Suprapubic skin (tissue), 4 donors: ENCODE data around the gene FSD1L. TPM values are rescaled to one million over a fixed set of nuclear protein-coding genes. Genes with fewer than 3 reads are reported as not detected.

Source experiments
- DNase-seq, 2 donors: peaks; one replicate each; pipeline ENCODE4 v3.0.0-alpha.2; 2019; ENCODE audit warnings: low spot score in 2 of 2
- H3K27ac ChIP-seq: fragments of 200-600 bp; sonication (generic); one replicate; pipeline ENCODE4 v1.5.1; 2019
- H3K27me3 ChIP-seq: fragments of 200-600 bp; sonication (generic); one replicate; pipeline ENCODE4 v1.5.1; 2019
- H3K36me3 ChIP-seq: fragments of 200-600 bp; sonication (generic); one replicate; pipeline ENCODE4 v1.5.1; 2019
- H3K4me1 ChIP-seq: fragments of 200-600 bp; sonication (generic); one replicate; pipeline ENCODE4 v1.5.1; 2019
- H3K4me3 ChIP-seq: fragments of 200-600 bp; sonication (generic); one replicate; pipeline ENCODE4 v1.5.1; 2019; ENCODE audit warnings: mild to moderate bottlenecking
- H3K9me3 ChIP-seq: fragments of 200-600 bp; sonication (generic); one replicate; pipeline ENCODE4 v1.5.1; 2019
- CTCF ChIP-seq, 2 donors: fragments of 200-600 bp in 1 of 2; fragments of 450-650 bp in 1 of 2; sonication (generic) in 1 of 2; IDR thresholded peaks; one replicate each; pipeline ENCODE4 v1.5.1; 2016 to 2019; ENCODE audit warnings: antibody characterized with exemption in 2 of 2, mild to moderate bottlenecking in 1 of 2, moderate library complexity in 1 of 2
- EP300 ChIP-seq: sonication (generic); formaldehyde crosslinking; IDR thresholded peaks from one replicate; pipeline ENCODE4 v1.6.1; 2017; ENCODE audit warnings: antibody characterized with exemption
- POLR2A ChIP-seq, 2 donors: fragments of 450-650 bp; IDR thresholded peaks; one replicate each; pipeline ENCODE4 v1.6.1; 2017; ENCODE audit warnings: antibody characterized with exemption in 2 of 2, mild to moderate bottlenecking in 2 of 2, moderate library complexity in 2 of 2
- POLR2AphosphoS5 ChIP-seq, 3 donors: sonication (generic); formaldehyde crosslinking; IDR thresholded peaks; one replicate each; pipeline ENCODE4 v1.6.1; 2017; ENCODE audit warnings: antibody characterized with exemption in 3 of 3
- WGBS: methylation state at CpG from one replicate; pipeline ENCODE4 v1.1.5; 2018; 5-methylcytosine and 5-hydroxymethylcytosine counted together
- total RNA-seq, 4 donors: library from RNA; depleted of rRNA; stranded (reverse); fragments of >200 nt; gene quantifications; one replicate each; pipeline ENCODE4 v1.1.0, GENCODE V29; 2016

The FSD1L gene
- total RNA-seq, 4 donors from 2014 or later = 0.86 to 2.1 (median 1.6) TPM

GRCh38 chr9:105531530-105531929, 83.7 kb downstream of the FSD1L start:
- no peak overlapping the region for H3K4me3 ChIP-seq
- whole genome bisulfite sequencing = 83% methylated on average over 3 of the region's 3 CpGs

GRCh38 chr9:105535920-105536668, 88.3 kb downstream of the FSD1L start:
- no peak overlapping the region for H3K4me3 ChIP-seq
- 96% methylated on average over 3 of the region's 3 CpGs for WGBS
- DNase-seq = no peak

More at GRCh38 chr9:105531530-105531929, 83.7 kb downstream of the FSD1L start:
- DNase-seq = no peak
- no peaks in the 10 kb centered on the region for H3K27me3 ChIP-seq
- no peaks in the 10 kb centered on the region for H3K4me1 ChIP-seq
- peaks cover 3% of the 10 kb centered on the region for H3K36me3 ChIP-seq
- no peak overlapping the region for H3K27ac ChIP-seq
- no peaks in the 10 kb centered on the region for H3K9me3 ChIP-seq
- TF ChIP-seq CTCF (IDR thresholded peaks at IDR 0.05) (no peak), POLR2A (IDR thresholded peaks at IDR 0.05) (no peak), EP300 (no peak), POLR2AphosphoS5 (IDR thresholded peaks at IDR 0.05) (no peak)

GRCh38 chr9:105539452-105539851, 91.6 kb downstream of the FSD1L start:
- Histone ChIP-seq H3K9me3 (no peaks in the 10 kb centered on the region), H3K27ac (no peak overlapping the region), H3K4me3 (no peak overlapping the region), H3K27me3 (no peaks in the 10 kb centered on the region), H3K36me3 (peaks cover 3% of the 10 kb centered on the region), H3K4me1 (no peaks in the 10 kb centered on the region)
- TF ChIP-seq POLR2A (IDR thresholded peaks at IDR 0.05) (no peak), EP300 (no peak), CTCF (IDR thresholded peaks at IDR 0.05) (no peak), POLR2AphosphoS5 (IDR thresholded peaks at IDR 0.05) (no peak)
- no peak for DNase-seq
- 100% methylated on average over 1 of the region's 1 CpG for WGBS

More at GRCh38 chr9:105535920-105536668, 88.3 kb downstream of the FSD1L start:
- no peak overlapping the region for H3K27ac ChIP-seq
- H3K27me3 ChIP-seq = no peaks in the 10 kb centered on the region
- TF ChIP-seq CTCF (IDR thresholded peaks at IDR 0.05) = no peak
- TF ChIP-seq POLR2AphosphoS5 (IDR thresholded peaks at IDR 0.05) = no peak
- TF ChIP-seq EP300 = no peak
- no peaks in the 10 kb centered on the region for H3K4me1 ChIP-seq
- no peaks in the 10 kb centered on the region for H3K9me3 ChIP-seq
- H3K36me3 ChIP-seq = peaks cover 3% of the 10 kb centered on the region

- Histone ChIP-seq H3K4me1 (no peaks in the 10 kb centered on the region), H3K27ac (no peak overlapping the region), H3K9me3 (no peaks in the 10 kb centered on the region), H3K4me3 (no peak overlapping the region), H3K27me3 (no peaks in the 10 kb centered on the region), H3K36me3 (no peaks in the 10 kb centered on the region)
- no peak for DNase-seq
- TF ChIP-seq POLR2A (IDR thresholded peaks at IDR 0.05) (no peak), POLR2AphosphoS5 (IDR thresholded peaks at IDR 0.05) (no peak), CTCF (IDR thresholded peaks at IDR 0.05) (no peak), EP300 (no peak)
- 94% methylated on average over 3 of the region's 3 CpGs for WGBS
Observed at GRCh38 chr9:105541838-105542237, 94.0 kb downstream of the FSD1L start.

- 73% methylated on average over 10 of the region's 10 CpGs for WGBS
- H3K27ac ChIP-seq = no peak overlapping the region
- H3K4me1 ChIP-seq = peaks cover 12% of the 10 kb centered on the region
- no peak for DNase-seq
- H3K36me3 ChIP-seq = no peaks in the 10 kb centered on the region
- TF ChIP-seq POLR2A (IDR thresholded peaks at IDR 0.05) (no peak), CTCF (IDR thresholded peaks at IDR 0.05) (no peak), EP300 (no peak), POLR2AphosphoS5 (IDR thresholded peaks at IDR 0.05) (no peak)
- H3K27me3 ChIP-seq = no peaks in the 10 kb centered on the region
- no peak overlapping the region for H3K4me3 ChIP-seq
- no peaks in the 10 kb centered on the region for H3K9me3 ChIP-seq
Observed at GRCh38 chr9:105554042-105554441, 106.2 kb downstream of the FSD1L start.
